AG04449 (cell line): ENCODE measurements around the gene PRMT6.
A peak's percentile ranks its signal among the peaks of the same experiment; 100 is the strongest.
"Not testable (repeated sequence)": the region's sequence is repeated elsewhere in the genome, so short reads cannot be mapped to it uniquely, and the experiment has no call there.

Source experiments
- CTCF ChIA-PET: fragments of 350-600 bp; formaldehyde crosslinking; extraction: SDS; loops from one replicate; lab custom pipeline; 2021; ENCODE audit warnings: antibody characterized with exemption; lab: Yijun Ruan, JAX
- POLR2A ChIA-PET: fragments of 400-600, 350-600 bp; formaldehyde crosslinking; extraction: SDS; loops from one replicate; lab custom pipeline; 2020; ENCODE audit warnings: antibody characterized with exemption, inconsistent platforms; lab: Yijun Ruan, JAX
- DNase-seq: peaks from one replicate; pipeline ENCODE4 v3.0.0-alpha.2; 2010; ENCODE audit warnings: low read depth, low spot score
- H3K4me3 ChIP-seq: 2 replicates; pipeline ENCODE4 v1.5.1; 2011; ENCODE audit warnings: low read depth, mild to moderate bottlenecking, control low read depth, low read length
- TF ChIP-seq, protein P1 (sequence below): IDR thresholded peaks from one replicate; pipeline ENCODE4 v1.5.1; 2011; ENCODE audit warnings: mild to moderate bottlenecking, moderate library complexity, low read length, control low read depth, inconsistent platforms; ENCODE audit not compliant: insufficient read depth; ENCODE audit errors: missing control alignments

The PRMT6 gene

DNA sequence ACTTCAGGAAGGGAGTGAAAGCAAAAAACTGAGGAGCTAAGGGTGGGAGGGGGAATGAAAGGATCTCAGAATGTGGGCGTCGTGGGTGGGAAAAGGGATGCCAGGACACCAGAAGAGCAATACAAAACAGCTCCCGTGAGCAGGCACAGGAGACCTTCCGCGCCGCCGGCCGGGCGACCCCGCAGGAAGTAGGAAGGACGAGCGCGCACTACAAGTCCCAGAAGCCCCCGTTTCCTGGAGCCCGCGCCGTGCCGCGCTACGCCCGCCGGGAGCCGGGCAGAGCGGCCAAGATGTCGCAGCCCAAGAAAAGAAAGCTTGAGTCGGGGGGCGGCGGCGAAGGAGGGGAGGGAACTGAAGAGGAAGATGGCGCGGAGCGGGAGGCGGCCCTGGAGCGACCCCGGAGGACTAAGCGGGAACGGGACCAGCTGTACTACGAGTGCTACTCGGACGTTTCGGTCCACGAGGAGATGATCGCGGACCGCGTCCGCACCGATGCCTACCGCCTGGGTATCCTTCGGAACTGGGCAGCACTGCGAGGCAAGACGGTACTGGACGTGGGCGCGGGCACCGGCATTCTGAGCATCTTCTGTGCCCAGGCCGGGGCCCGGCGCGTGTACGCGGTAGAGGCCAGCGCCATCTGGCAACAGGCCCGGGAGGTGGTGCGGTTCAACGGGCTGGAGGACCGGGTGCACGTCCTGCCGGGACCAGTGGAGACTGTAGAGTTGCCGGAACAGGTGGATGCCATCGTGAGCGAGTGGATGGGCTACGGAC lies at the start of gene PRMT6:
Gene PRMT6, plus strand, starts transcription at position 249 of the 771 bp plus-strand sequence. Its CDS starts 42 bp downstream, at position 291.
- DNase-seq, result no peak
- ChIA-PET CTCF (interaction anchor here (0.6 to 2.0 kb wide), 3 partner anchors 86 to 565 kb away, joined by 3 to 6 read pairs (median 6); no protein-coding TSS in a partner anchor), POLR2A (interaction anchor here (1.1 kb wide), 1 partner anchor 83 kb away, joined by 3 read pairs; no protein-coding TSS in a partner anchor)
- peak within 1 kb of the TSS; percentile 86 for H3K4me3 ChIP-seq
- TF ChIP-seq, protein P1, sequence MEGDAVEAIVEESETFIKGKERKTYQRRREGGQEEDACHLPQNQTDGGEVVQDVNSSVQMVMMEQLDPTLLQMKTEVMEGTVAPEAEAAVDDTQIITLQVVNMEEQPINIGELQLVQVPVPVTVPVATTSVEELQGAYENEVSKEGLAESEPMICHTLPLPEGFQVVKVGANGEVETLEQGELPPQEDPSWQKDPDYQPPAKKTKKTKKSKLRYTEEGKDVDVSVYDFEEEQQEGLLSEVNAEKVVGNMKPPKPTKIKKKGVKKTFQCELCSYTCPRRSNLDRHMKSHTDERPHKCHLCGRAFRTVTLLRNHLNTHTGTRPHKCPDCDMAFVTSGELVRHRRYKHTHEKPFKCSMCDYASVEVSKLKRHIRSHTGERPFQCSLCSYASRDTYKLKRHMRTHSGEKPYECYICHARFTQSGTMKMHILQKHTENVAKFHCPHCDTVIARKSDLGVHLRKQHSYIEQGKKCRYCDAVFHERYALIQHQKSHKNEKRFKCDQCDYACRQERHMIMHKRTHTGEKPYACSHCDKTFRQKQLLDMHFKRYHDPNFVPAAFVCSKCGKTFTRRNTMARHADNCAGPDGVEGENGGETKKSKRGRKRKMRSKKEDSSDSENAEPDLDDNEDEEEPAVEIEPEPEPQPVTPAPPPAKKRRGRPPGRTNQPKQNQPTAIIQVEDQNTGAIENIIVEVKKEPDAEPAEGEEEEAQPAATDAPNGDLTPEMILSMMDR, result no peak

DNA sequence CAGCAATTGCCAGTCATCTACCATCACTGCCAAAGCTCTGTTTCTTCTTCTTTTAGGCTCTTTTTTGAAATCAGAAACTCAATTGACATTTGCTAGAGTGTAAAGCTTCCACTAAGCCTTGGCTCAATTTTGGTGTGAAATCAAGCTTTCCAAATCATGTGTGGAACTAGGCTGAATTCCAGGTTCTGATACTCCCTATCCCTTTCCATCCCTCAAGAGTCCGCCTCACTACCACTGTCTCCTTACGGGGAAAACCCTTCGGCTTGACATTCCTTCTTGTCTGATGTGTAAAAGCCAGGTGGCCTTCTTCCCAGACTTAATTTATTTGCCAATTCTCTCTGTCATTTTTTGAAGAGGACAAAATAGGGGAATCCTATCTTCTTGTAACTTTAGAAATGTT lies 47.2 kb upstream of the PRMT6 start:
- no peak for DNase-seq
- ChIA-PET POLR2A (no interaction called here), CTCF (no interaction called here)
- H3K4me3 ChIP-seq, result no peak overlapping the region
- TF ChIP-seq, protein P1, result no peak

DNA sequence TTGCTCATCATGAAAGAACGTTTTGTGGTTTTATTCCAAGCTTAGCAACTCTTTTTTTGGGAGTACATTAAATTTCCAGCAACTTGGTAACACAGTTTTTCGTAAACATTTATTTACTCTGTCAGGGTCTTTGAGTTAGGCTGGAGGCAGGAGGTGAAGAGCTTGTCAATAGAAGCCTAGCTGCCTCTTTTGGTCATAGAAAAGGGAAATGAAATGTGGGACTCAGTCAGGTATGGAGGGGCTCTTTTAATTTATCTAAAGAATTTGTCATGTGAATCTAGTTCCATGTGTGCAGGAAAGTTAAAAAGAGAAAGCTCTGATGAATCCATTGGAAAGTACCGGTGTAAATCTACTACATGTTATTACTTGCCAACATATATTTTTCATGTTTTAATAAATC lies 45.9 kb upstream of the PRMT6 start:
- POLR2A ChIA-PET, result no interaction called here
- no peak overlapping the region for H3K4me3 ChIP-seq
- TF ChIP-seq, protein P1, result no peak
- CTCF ChIA-PET, result no interaction called here
- DNase-seq, result no peak

DNA sequence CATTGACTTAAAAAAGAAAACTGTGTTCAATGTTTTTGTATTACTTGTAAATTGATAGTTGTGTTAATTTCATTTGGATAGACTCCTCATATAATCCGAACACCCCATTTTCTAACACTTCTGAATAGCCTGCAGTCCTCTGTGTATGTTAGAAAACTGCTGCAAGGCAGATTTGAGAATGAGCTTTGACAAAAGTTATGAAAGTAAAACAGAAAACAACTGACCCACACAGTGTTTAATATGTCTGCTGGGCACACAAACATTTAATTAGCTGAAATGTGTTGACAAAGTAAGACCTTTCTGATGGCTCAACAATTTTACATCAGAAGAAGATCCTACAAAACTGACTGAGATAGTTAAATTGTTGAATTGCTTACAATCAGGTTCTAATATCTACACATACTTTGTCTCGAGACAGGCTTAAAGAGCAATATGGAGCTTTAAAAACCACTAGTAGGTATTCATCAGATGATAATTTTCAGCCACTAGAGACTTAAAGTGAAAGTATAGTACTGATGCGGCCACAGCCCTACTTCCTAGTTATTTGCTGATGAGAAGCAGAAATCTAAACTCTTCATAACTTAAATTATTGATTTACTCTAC lies 40.0 kb upstream of the PRMT6 start:
- CTCF ChIA-PET, result no interaction called here
- POLR2A ChIA-PET, result no interaction called here
- no peak overlapping the region for H3K4me3 ChIP-seq
- DNase-seq, result no peak
- TF ChIP-seq, protein P1, result no peak

DNA sequence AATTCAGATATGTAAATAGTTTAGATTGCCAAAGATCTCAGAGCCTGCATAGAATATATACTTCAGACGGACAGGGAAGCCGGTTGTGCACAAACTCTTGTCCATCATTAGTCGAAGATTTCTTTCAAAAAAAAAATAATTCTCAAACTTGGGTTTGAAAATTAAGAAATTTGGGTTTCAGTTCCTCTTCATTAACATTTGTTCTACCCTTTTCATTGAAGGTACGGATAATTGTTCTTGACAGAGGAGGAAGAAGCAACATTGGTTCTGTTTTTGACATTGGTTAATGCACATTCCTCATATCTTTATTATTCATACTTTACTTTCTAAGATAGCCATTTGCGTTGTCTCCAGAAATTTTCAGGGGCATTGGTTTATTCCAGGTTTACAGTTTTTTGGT lies 38.0 kb upstream of the PRMT6 start:
- no peak overlapping the region for H3K4me3 ChIP-seq
- TF ChIP-seq, protein P1, result no peak
- DNase-seq, result no peak
- ChIA-PET CTCF (interaction anchor here (0.6 kb wide), 1 partner anchor 462 kb away, joined by 3 read pairs; no protein-coding TSS in a partner anchor), POLR2A (no interaction called here)

DNA sequence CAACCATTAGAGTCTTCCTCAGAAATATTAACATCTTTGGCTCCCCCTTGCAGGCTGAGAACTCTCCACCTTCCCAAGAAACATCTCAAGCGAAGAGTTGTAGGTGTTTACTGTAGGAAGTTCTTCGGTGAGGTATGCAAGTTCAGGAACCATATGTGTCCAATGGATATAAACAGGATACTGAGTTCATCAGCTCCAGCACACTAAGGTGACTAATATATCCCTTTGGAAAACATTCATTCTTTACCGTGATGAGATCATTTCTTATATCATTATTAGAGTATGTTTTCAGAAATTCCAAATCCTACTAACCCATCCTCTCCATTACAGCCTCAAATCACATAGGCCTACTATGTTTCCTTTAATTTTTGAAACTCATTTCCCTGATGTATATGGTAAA lies 37.3 kb upstream of the PRMT6 start:
- no peak overlapping the region for H3K4me3 ChIP-seq
- ChIA-PET POLR2A (no interaction called here), CTCF (no interaction called here)
- no peak for DNase-seq
- TF ChIP-seq, protein P1, result no peak

DNA sequence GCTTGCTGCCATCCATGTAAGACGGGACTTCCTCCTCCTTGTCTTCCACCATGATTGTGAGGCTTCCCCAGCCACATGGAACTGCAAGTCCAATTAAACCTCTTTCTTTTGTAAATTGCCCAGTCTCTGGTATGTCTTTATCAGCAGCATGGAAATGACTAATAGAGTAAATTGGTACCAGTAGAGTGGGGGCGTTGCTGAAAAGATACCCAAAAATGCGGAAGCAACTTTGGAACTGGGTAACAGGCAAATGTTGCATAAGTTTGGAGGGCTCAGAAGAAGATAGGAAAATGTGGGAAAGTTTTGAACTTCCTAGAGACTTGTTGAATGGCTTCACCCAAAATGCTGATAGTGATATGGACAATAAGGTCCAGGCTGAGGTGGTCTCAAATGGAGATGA lies 17.6 kb upstream of the PRMT6 start:
- DNase-seq, POLR2A ChIA-PET, H3K4me3 ChIP-seq, CTCF ChIA-PET: not testable (repeated sequence)

DNA sequence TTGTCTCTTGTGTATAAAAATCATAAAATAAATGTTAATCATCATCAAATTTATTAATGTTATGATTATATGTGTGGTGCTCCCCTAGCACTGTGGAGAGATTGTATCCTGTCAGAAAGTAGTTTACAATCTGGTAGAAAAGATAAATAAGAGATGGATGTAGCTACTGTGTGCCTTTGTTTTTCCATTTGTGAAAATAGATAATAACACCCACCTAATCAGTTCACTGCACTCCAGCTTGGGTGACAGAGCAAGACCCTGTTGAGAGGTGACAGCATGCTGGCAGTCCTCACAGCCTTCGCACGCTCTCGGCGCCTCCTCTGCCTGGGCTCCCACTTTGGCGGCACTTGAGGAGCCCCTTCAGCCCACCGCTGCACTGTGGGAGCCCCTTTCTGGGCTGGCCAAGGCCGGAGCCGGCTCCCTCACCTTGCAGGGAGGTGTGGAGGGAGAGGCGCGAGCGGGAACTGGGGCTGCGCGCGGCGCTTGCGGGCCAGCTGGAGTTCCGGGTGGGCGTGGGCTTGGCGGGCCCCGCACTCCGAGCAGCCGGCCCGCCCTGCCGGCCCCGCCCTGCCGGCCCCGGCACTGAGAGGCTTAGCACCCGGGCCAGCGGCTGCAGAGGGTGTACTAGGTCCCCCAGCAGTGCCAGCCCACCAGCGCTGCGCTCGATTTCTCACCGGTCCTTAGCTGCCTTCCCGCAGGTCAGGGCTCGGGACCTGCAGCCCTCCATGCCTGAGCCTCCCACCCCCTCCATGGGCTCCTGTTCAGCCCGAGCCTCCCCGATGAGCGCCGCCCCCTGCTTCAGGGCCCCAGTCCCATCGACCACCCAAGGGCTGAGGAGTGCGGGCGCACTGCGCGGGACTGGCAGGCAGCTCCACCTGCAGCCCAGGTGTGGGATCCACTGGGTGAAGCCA lies 11.9 kb upstream of the PRMT6 start:
- POLR2A ChIA-PET, H3K4me3 ChIP-seq, DNase-seq: not testable (repeated sequence)
- CTCF ChIA-PET, result interaction anchor here (1.2 kb wide), 1 partner anchor 10 kb away, joined by 3 read pairs; no protein-coding TSS in a partner anchor
